HepG2 (cell line): Measurements from ENCODE around the gene RNASE12. TPM values are rescaled to one million over a fixed set of nuclear protein-coding genes. Genes with fewer than 3 reads are reported as not detected.

Experiments
- ATAC-seq: fragments of 200-7000 bp; cut with Tn5 transposase; 3 replicates; pipeline ENCODE4 v1.9.1; 2020; ENCODE audit warnings: mild to moderate bottlenecking, moderate library complexity
- BruUV-seq: library from RNA; stranded (reverse); fragments of 400-500 nt; replicated peaks from 2 replicates; lab custom pipeline; 2021; lab: Mats Ljungman, UMichigan
- CTCF ChIA-PET: fragments of 300-600 bp; formaldehyde crosslinking; extraction: SDS; loops from one replicate; lab custom pipeline; 2021; ENCODE audit warnings: low total read pairs, inconsistent platforms, low intra/inter-chr PET ratio; lab: Yijun Ruan, JAX
- POLR2A ChIA-PET: fragments of 350-600 bp; sonication (Branson Sonifier 250); formaldehyde crosslinking; loops from one replicate; lab custom pipeline; 2020; ENCODE audit warnings: antibody characterized with exemption, inconsistent platforms; lab: Yijun Ruan, JAX
- DNase-seq: peaks from one replicate; pipeline ENCODE4 v3.0.0-alpha.2; 2015; ENCODE audit warnings: low spot score
- FAIRE-seq: peaks from 3 replicates; lab custom pipeline; 2011; peaks lifted over from hg19 to GRCh38; lab: Jason Lieb, UNC
- H2AFZ ChIP-seq: one replicate; pipeline ENCODE4 v1.6.1; 2011; ENCODE audit warnings: low read length, inconsistent platforms
- H3K27ac ChIP-seq: fragments of 300-600 bp; 3 replicates; pipeline ENCODE4 v1.8.0; 2011; ENCODE audit warnings: mixed run types, mild to moderate bottlenecking, mixed read lengths, low read length, inconsistent platforms; ENCODE audit not compliant: insufficient read depth; ENCODE audit errors: extremely low read length
- H3K27me3 ChIP-seq, 2 experiments: fragments of 200-600 bp in 1 of 2; 2 replicates in 1 of 2; 3 replicates in 1 of 2; pipeline versions ENCODE4 v1.6.0 to v1.8.0; 2011; ENCODE audit warnings: low read length in 2 of 2, mild to moderate bottlenecking in 2 of 2, moderate library complexity in 2 of 2, inconsistent platforms in 1 of 2; ENCODE audit not compliant: insufficient read depth in 2 of 2, control insufficient read depth in 1 of 2
- H3K36me3 ChIP-seq, 2 experiments: fragments of 200-600 bp in 1 of 2; replicated peaks in 1 of 2; 2 replicates in 1 of 2; 3 replicates in 1 of 2; pipeline versions ENCODE4 v1.5.1 to v1.8.0; 2011; ENCODE audit warnings: low read length in 2 of 2, inconsistent platforms in 1 of 2; ENCODE audit not compliant: insufficient read depth in 2 of 2, control insufficient read depth in 1 of 2
- H3K4me1 ChIP-seq: 2 replicates; pipeline ENCODE4 v1.5.1; 2012; ENCODE audit warnings: low read length, inconsistent platforms; ENCODE audit not compliant: insufficient read depth
- H3K4me2 ChIP-seq: 2 replicates; pipeline ENCODE4 v1.6.0; 2011; ENCODE audit warnings: low read depth, low read length, inconsistent platforms
- H3K4me3 ChIP-seq, 3 experiments: fragments of 200-600 bp in 1 of 3; sonication (generic), shearing (Covaris generic) in 1 of 3; replicated peaks in 1 of 3; 2 replicates each; pipeline ENCODE4 v1.5.1; 2011 to 2016; ENCODE audit warnings: low read length in 3 of 3, inconsistent platforms in 2 of 3, low read depth in 2 of 3, mild to moderate bottlenecking in 2 of 3, control low read depth in 1 of 3, mixed read lengths in 1 of 3; ENCODE audit not compliant: insufficient read depth in 1 of 3
- H3K79me2 ChIP-seq: one replicate; pipeline ENCODE4 v1.6.1; 2011; ENCODE audit warnings: low read length, inconsistent platforms; ENCODE audit not compliant: insufficient read depth
- H3K9ac ChIP-seq: 2 replicates; pipeline ENCODE4 v1.6.0; 2011; ENCODE audit warnings: mild to moderate bottlenecking, low read depth, low read length, inconsistent platforms; ENCODE audit not compliant: insufficient read depth
- H3K9me3 ChIP-seq: 2 replicates; pipeline ENCODE4 v1.5.1; 2012; ENCODE audit warnings: mild to moderate bottlenecking, low read length
- H4K20me1 ChIP-seq: 2 replicates; pipeline ENCODE4 v1.6.0; 2011; ENCODE audit warnings: inconsistent platforms, mild to moderate bottlenecking, low read length, moderate library complexity; ENCODE audit not compliant: insufficient read depth
- ARNTL ChIP-seq: sonication (generic); formaldehyde crosslinking; IDR thresholded peaks from 2 replicates; pipeline ENCODE4 v1.4.0; 2020; ENCODE audit warnings: mild to moderate bottlenecking, missing genetic modification reagents
- DMAP1 ChIP-seq: IDR thresholded peaks from 2 replicates; pipeline ENCODE4 v1.6.1; 2016
- KDM6A ChIP-seq: IDR thresholded peaks from 2 replicates; pipeline ENCODE4 v1.6.1; 2016; ENCODE audit warnings: low read depth
- KIAA2018 ChIP-seq: sonication (generic); formaldehyde crosslinking; IDR thresholded peaks from 2 replicates; pipeline ENCODE4 v1.5.0; 2020; ENCODE audit warnings: mild to moderate bottlenecking, missing genetic modification reagents, borderline replicate concordance
- KMT2A ChIP-seq: sonication (generic); formaldehyde crosslinking; IDR thresholded peaks from 2 replicates; pipeline ENCODE4 v1.4.0; 2020; ENCODE audit warnings: missing genetic modification reagents
- ZNF558 ChIP-seq: sonication (generic); formaldehyde crosslinking; IDR thresholded peaks from 2 replicates; pipeline ENCODE4 v1.9.0; 2022; ENCODE audit warnings: mild to moderate bottlenecking, missing genetic modification reagents, borderline replicate concordance
- ZNF567 ChIP-seq: sonication (generic); formaldehyde crosslinking; IDR thresholded peaks from 2 replicates; pipeline ENCODE4 v1.8.1; 2023; ENCODE audit warnings: mild to moderate bottlenecking, missing genetic modification reagents, borderline replicate concordance
- ZNF800 ChIP-seq: sonication (generic); formaldehyde crosslinking; IDR thresholded peaks from 2 replicates; pipeline ENCODE4 v1.4.0; 2020; ENCODE audit warnings: missing genetic modification reagents
- WGBS: methylation state at CpG from one replicate; pipeline ENCODE4 v1.1.6; 2017; ENCODE audit warnings: low lambda C conversion rate; 5-methylcytosine and 5-hydroxymethylcytosine counted together
- in situ Hi-C: cut with HindIII; loops from 2 replicates; pipeline ENCODE4 v1.10.0; 2017; ENCODE audit warnings: low pct_unique_long_range_greater_than_20kb; ENCODE audit not compliant: extremely low pct_ligation_motif_present
- intact Hi-C: fragments of 100-400 bp; cut with micrococcal nuclease; formaldehyde crosslinking; loops from one replicate; pipeline ENCODE4 v1.10.0; 2022; ENCODE audit not compliant: unreplicated experiment
- polyA plus RNA-seq, 8 experiments: library from polyadenylated mRNA; depleted of rRNA in 3 of 8; stranded (reverse) in 7 of 8; unstranded in 1 of 8; fragments of >200 nt; fragmentation: Illumina TruSeq in 4 of 8; extraction: Trizol in 4 of 8; gene quantifications; 2 replicates each; pipeline versions ENCODE4 v1.2.1 to v1.2.3, GENCODE V29; 2011 to 2016; ENCODE audit warnings: low read depth in 4 of 8, missing spikeins in 1 of 8, mixed read lengths in 1 of 8; ENCODE audit not compliant: insufficient read depth in 1 of 8
- total RNA-seq, 5 experiments: library from RNA; depleted of rRNA; stranded (reverse); fragments of >200 nt; fragmentation: Illumina TruSeq; extraction: Trizol; gene quantifications; 2 replicates each; pipeline ENCODE4 v1.2.3, GENCODE V29; 2016; ENCODE audit warnings: low read depth in 1 of 5

Gene RNASE12
- total and polyA plus RNA-seq, 2 of the 13 experiments (the other 11 are each of a cell fraction or from before 2014, with no cell fraction given), result not detected

- Histone ChIP-seq H2AFZ (no peak overlapping the region), H3K27me3 (no peaks in the 10 kb centered on the region; a peak in 1 of 5 replicates), H4K20me1 (no peaks in the 10 kb centered on the region), H3K79me2 (no peaks in the 10 kb centered on the region), H3K4me1 (peaks cover 84% of the 10 kb centered on the region), H3K27ac (no peak overlapping the region), H3K4me3 (no peak overlapping the region), H3K9me3 (no peaks in the 10 kb centered on the region), H3K9ac (no peak overlapping the region), H3K4me2 (peak overlapping the region; percentile 9; the same call in 1 of the 2 replicates), H3K36me3 (no peaks in the 10 kb centered on the region)
- ATAC-seq (no peak), DNase-seq (no peak), FAIRE-seq (no peak)
- WGBS, result 61% methylated on average over 12 of the region's 12 CpGs
- BruUV-seq, result no TSS peak
- intact Hi-C loops, result no loop called here
- ChIA-PET POLR2A (no interaction called here), CTCF (no interaction called here)
- TF ChIP-seq KIAA2018 (no peak), DMAP1 (CRISPR knock-in tag) (no peak), ZNF800 (CRISPR knock-in tag) (no peak), ZNF558 (CRISPR knock-in tag) (no peak), ARNTL (CRISPR knock-in tag) (no peak), ZNF567 (CRISPR knock-in tag) (no peak), KDM6A (CRISPR knock-in tag) (no peak), KMT2A (CRISPR knock-in tag) (no peak)
- in situ Hi-C loops, result no loop called here
Measured at GRCh38 chr14:20626274-20626673, 35.1 kb upstream of the RNASE12 start.
